SK-N-SH treated with all-trans-retinoic acid at 6 μM for 48 hours (cell line): ENCODE results near the gene DNAJB5.

Experiments used
- ISL1 ChIP-seq: fragments of 250-450 bp; sonication (Bioruptor Pico); IDR thresholded peaks from 2 replicates; pipeline ENCODE4 v2.1.2; 2022; ENCODE audit warnings: mild to moderate bottlenecking, moderate library complexity
- RARB ChIP-seq: fragments of 250-450 bp; sonication (Bioruptor Pico); IDR thresholded peaks from 2 replicates; pipeline ENCODE4 v1.8.0; 2021; ENCODE audit warnings: mild to moderate bottlenecking, moderate library complexity
- SNAI2 ChIP-seq: fragments of 250-450 bp; sonication (Bioruptor Pico); IDR thresholded peaks from 2 replicates; pipeline ENCODE4 v1.5.0; 2020; ENCODE audit warnings: mild to moderate bottlenecking, moderate library complexity
- ZNF8 ChIP-seq: fragments of 450-650 bp; formaldehyde crosslinking; IDR thresholded peaks from 2 replicates; pipeline ENCODE4 v1.5.0; 2020; ENCODE audit warnings: mild to moderate bottlenecking, moderate library complexity
- TF ChIP-seq, protein P1 (sequence below): fragments of 250-450 bp; sonication (Bioruptor Pico); IDR thresholded peaks from 2 replicates; pipeline ENCODE4 v1.5.0; 2020; ENCODE audit warnings: mild to moderate bottlenecking, moderate library complexity
- TF ChIP-seq, protein P2 (sequence below): fragments of 250-450 bp; sonication (Bioruptor Pico); IDR thresholded peaks from 2 replicates; pipeline ENCODE4 v1.8.0; 2020; ENCODE audit warnings: mild to moderate bottlenecking, moderate library complexity, borderline replicate concordance
- TF ChIP-seq, protein P3 (sequence below): fragments of 250-450 bp; sonication (Bioruptor Pico); IDR thresholded peaks from 2 replicates; pipeline ENCODE4 v1.5.1; 2021; ENCODE audit warnings: mild to moderate bottlenecking, moderate library complexity
- TF ChIP-seq, protein P4 (sequence below): fragments of 250-450 bp; sonication (Bioruptor Pico); IDR thresholded peaks from 2 replicates; pipeline ENCODE4 v1.5.1; 2020; ENCODE audit warnings: low read depth, mild to moderate bottlenecking, moderate library complexity
- TF ChIP-seq, protein P5 (sequence below): fragments of 250-450 bp; sonication (Bioruptor Pico); IDR thresholded peaks from 2 replicates; pipeline ENCODE4 v1.8.0; 2021; ENCODE audit warnings: low read depth, mild to moderate bottlenecking, moderate library complexity, borderline replicate concordance

DNA sequence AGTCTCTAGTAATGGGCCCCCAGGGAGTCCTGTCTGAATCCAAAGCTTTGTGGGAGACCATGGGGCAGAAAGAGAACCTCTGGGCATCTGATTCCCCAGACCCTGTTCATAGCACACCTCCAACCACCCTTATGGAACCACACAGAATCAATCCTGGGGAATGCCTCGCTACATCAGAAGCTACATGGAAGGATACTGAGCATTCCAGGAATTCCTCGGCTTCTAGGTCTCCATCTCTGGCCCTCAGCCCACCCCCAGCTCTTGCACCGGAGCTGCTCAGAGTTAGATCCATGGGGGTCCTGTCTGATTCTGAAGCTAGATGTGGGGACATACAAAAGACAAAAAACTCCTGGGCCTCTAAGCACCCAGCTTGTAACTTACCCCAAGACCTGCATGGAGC is 54.5 kb downstream of the DNAJB5 start:
- TF ChIP-seq, protein P1, sequence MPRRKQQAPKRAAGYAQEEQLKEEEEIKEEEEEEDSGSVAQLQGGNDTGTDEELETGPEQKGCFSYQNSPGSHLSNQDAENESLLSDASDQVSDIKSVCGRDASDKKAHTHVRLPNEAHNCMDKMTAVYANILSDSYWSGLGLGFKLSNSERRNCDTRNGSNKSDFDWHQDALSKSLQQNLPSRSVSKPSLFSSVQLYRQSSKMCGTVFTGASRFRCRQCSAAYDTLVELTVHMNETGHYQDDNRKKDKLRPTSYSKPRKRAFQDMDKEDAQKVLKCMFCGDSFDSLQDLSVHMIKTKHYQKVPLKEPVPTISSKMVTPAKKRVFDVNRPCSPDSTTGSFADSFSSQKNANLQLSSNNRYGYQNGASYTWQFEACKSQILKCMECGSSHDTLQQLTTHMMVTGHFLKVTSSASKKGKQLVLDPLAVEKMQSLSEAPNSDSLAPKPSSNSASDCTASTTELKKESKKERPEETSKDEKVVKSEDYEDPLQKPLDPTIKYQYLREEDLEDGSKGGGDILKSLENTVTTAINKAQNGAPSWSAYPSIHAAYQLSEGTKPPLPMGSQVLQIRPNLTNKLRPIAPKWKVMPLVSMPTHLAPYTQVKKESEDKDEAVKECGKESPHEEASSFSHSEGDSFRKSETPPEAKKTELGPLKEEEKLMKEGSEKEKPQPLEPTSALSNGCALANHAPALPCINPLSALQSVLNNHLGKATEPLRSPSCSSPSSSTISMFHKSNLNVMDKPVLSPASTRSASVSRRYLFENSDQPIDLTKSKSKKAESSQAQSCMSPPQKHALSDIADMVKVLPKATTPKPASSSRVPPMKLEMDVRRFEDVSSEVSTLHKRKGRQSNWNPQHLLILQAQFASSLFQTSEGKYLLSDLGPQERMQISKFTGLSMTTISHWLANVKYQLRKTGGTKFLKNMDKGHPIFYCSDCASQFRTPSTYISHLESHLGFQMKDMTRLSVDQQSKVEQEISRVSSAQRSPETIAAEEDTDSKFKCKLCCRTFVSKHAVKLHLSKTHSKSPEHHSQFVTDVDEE (CRISPR knock-in tag) = no peak
- TF ChIP-seq ZNF8 = no peak
- TF ChIP-seq RARB (CRISPR knock-in tag) = no peak
- TF ChIP-seq, protein P2, sequence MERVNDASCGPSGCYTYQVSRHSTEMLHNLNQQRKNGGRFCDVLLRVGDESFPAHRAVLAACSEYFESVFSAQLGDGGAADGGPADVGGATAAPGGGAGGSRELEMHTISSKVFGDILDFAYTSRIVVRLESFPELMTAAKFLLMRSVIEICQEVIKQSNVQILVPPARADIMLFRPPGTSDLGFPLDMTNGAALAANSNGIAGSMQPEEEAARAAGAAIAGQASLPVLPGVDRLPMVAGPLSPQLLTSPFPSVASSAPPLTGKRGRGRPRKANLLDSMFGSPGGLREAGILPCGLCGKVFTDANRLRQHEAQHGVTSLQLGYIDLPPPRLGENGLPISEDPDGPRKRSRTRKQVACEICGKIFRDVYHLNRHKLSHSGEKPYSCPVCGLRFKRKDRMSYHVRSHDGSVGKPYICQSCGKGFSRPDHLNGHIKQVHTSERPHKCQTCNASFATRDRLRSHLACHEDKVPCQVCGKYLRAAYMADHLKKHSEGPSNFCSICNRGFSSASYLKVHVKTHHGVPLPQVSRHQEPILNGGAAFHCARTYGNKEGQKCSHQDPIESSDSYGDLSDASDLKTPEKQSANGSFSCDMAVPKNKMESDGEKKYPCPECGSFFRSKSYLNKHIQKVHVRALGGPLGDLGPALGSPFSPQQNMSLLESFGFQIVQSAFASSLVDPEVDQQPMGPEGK = no peak
- TF ChIP-seq, protein P3, sequence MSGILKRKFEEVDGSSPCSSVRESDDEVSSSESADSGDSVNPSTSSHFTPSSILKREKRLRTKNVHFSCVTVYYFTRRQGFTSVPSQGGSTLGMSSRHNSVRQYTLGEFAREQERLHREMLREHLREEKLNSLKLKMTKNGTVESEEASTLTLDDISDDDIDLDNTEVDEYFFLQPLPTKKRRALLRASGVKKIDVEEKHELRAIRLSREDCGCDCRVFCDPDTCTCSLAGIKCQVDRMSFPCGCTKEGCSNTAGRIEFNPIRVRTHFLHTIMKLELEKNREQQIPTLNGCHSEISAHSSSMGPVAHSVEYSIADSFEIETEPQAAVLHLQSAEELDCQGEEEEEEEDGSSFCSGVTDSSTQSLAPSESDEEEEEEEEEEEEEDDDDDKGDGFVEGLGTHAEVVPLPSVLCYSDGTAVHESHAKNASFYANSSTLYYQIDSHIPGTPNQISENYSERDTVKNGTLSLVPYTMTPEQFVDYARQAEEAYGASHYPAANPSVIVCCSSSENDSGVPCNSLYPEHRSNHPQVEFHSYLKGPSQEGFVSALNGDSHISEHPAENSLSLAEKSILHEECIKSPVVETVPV (CRISPR knock-in tag) = no peak
- TF ChIP-seq, protein P4, sequence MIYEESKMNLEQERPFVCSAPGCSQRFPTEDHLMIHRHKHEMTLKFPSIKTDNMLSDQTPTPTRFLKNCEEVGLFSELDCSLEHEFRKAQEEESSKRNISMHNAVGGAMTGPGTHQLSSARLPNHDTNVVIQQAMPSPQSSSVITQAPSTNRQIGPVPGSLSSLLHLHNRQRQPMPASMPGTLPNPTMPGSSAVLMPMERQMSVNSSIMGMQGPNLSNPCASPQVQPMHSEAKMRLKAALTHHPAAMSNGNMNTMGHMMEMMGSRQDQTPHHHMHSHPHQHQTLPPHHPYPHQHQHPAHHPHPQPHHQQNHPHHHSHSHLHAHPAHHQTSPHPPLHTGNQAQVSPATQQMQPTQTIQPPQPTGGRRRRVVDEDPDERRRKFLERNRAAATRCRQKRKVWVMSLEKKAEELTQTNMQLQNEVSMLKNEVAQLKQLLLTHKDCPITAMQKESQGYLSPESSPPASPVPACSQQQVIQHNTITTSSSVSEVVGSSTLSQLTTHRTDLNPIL = no peak
- TF ChIP-seq ISL1 (CRISPR knock-in tag) = no peak
- no peak for TF ChIP-seq SNAI2
- TF ChIP-seq, protein P5, sequence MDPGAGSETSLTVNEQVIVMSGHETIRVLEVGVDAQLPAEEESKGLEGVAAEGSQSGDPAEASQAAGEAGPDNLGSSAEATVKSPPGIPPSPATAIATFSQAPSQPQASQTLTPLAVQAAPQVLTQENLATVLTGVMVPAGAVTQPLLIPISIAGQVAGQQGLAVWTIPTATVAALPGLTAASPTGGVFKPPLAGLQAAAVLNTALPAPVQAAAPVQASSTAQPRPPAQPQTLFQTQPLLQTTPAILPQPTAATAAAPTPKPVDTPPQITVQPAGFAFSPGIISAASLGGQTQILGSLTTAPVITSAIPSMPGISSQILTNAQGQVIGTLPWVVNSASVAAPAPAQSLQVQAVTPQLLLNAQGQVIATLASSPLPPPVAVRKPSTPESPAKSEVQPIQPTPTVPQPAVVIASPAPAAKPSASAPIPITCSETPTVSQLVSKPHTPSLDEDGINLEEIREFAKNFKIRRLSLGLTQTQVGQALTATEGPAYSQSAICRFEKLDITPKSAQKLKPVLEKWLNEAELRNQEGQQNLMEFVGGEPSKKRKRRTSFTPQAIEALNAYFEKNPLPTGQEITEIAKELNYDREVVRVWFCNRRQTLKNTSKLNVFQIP (CRISPR knock-in tag) = no peak
